A549 (cell line): ENCODE data around the gene DLG2. TPM values are rescaled to one million over a fixed set of nuclear protein-coding genes. Genes with fewer than 3 reads are reported as not detected.

ENCODE experiments used
- ATAC-seq, 2 experiments: fragments of 200-7000 bp in 1 of 2; fragments of >200 bp in 1 of 2; cut with Nextera tagmentation in 1 of 2; cut with Tn5 transposase in 1 of 2; 3 replicates each; pipeline versions ENCODE4 v1.8.0 to v1.9.1; 2018 to 2020; ENCODE audit warnings: mild to moderate bottlenecking in 1 of 2, moderate library complexity in 1 of 2
- CTCF ChIA-PET: fragments of 300-600 bp; sonication (Branson Sonifier 250); formaldehyde crosslinking; extraction: SDS; loops from one replicate; lab custom pipeline; 2021; ENCODE audit warnings: antibody characterized with exemption, inconsistent platforms; lab: Yijun Ruan, JAX
- POLR2A ChIA-PET: fragments of 350-600 bp; formaldehyde crosslinking; extraction: SDS; loops from one replicate; lab custom pipeline; 2021; ENCODE audit warnings: antibody characterized with exemption, inconsistent platforms; lab: Yijun Ruan, JAX
- DNase-seq, 2 experiments: peaks; one replicate each; pipeline versions ENCODE4 v3.0.0 to v3.0.0-alpha.2; 2011 to 2016; ENCODE audit warnings: low read depth in 1 of 2, low spot score in 1 of 2
- FAIRE-seq: peaks from 2 replicates; lab custom pipeline; 2011; peaks lifted over from hg19 to GRCh38; lab: Jason Lieb, UNC
- H3K27ac ChIP-seq, 2 experiments: fragments of >200 bp; sonication (Bioruptor Twin); formaldehyde crosslinking; 3 replicates each; pipeline ENCODE4 v1.5.1; 2016 to 2017
- H3K4me1 ChIP-seq: fragments of >200 bp; sonication (Bioruptor Twin); formaldehyde crosslinking; 3 replicates; pipeline ENCODE4 v1.6.1; 2016
- H3K4me2 ChIP-seq: fragments of >200 bp; sonication (Bioruptor Twin); formaldehyde crosslinking; 3 replicates; pipeline ENCODE4 v1.6.1; 2016
- H3K4me3 ChIP-seq: fragments of >200 bp; sonication (Bioruptor Twin); formaldehyde crosslinking; 3 replicates; pipeline ENCODE4 v1.5.1; 2016
- H3K9me3 ChIP-seq: fragments of >200 bp; sonication (Bioruptor Twin); formaldehyde crosslinking; 3 replicates; pipeline ENCODE4 v1.6.1; 2016
- CTCF ChIP-seq: fragments of >200 bp; sonication (Bioruptor Twin); formaldehyde crosslinking; IDR thresholded peaks from 3 replicates; pipeline ENCODE4 v1.5.1; 2016
- FOSL2 ChIP-seq, 2 experiments: fragments of 450-650 bp in 1 of 2; fragments of >200 bp in 1 of 2; sonication (Bioruptor Twin) in 1 of 2; formaldehyde crosslinking; IDR thresholded peaks; 2 replicates each; pipeline versions ENCODE4 v1.5.0 to v1.6.1; 2016 to 2020; ENCODE audit warnings: mild to moderate bottlenecking in 1 of 2, moderate library complexity in 1 of 2
- HDAC2 ChIP-seq: fragments of 200-600 bp; sonication (generic); IDR thresholded peaks from 2 replicates; pipeline ENCODE4 v1.6.1; 2016
- HEYL ChIP-seq: fragments of 250-450 bp; sonication (Bioruptor Pico); IDR thresholded peaks from 2 replicates; pipeline ENCODE4 v1.8.0; 2021; ENCODE audit warnings: mild to moderate bottlenecking, moderate library complexity
- JUN ChIP-seq, 2 experiments: fragments of >200 bp; sonication (Bioruptor Twin); formaldehyde crosslinking; IDR thresholded peaks; 2 replicates in 1 of 2; 3 replicates in 1 of 2; pipeline ENCODE4 v1.6.1; 2016 to 2017
- KDM1A ChIP-seq: fragments of 200-600 bp; sonication (generic); IDR thresholded peaks from 2 replicates; pipeline ENCODE4 v1.6.1; 2016; ENCODE audit warnings: low read depth, mild to moderate bottlenecking
- MAFK ChIP-seq: fragments of 450-650 bp; IDR thresholded peaks from 2 replicates; pipeline ENCODE4 v1.6.1; 2014; ENCODE audit not compliant: partially characterized antibody
- MAZ ChIP-seq: fragments of 150-350 bp; IDR thresholded peaks from 2 replicates; pipeline ENCODE4 v1.6.1; 2014; ENCODE audit warnings: antibody characterized with exemption, low read depth, low read length, borderline replicate concordance
- NFE2L2 ChIP-seq: fragments of 150-350 bp; conservative IDR thresholded peaks from 2 replicates; pipeline ENCODE4 v1.6.1; 2014; ENCODE audit warnings: low read length
- POLR2AphosphoS2 ChIP-seq: conservative IDR thresholded peaks from 2 replicates; pipeline ENCODE4 v1.6.1; 2012; ENCODE audit warnings: low read length, improper control_type of control experiment, inconsistent platforms
- RAD21 ChIP-seq, 2 experiments: fragments of >200 bp in 1 of 2; sonication (Bioruptor Twin) in 1 of 2; formaldehyde crosslinking in 1 of 2; IDR thresholded peaks in 1 of 2; conservative IDR thresholded peaks in 1 of 2; 2 replicates in 1 of 2; 3 replicates in 1 of 2; pipeline ENCODE4 v1.6.1; 2012 to 2018; ENCODE audit warnings: inconsistent platforms in 1 of 2
- REST ChIP-seq: fragments of 200-600 bp; sonication (generic); IDR thresholded peaks from 2 replicates; pipeline ENCODE4 v1.6.1; 2016; ENCODE audit warnings: antibody characterized with exemption, mild to moderate bottlenecking, moderate library complexity
- RFX5 ChIP-seq: fragments of 450-650 bp; IDR thresholded peaks from 2 replicates; pipeline ENCODE4 v1.7.1; 2014; ENCODE audit warnings: antibody characterized with exemption, mild to moderate bottlenecking, moderate library complexity
- SMC3 ChIP-seq: fragments of >200 bp; sonication (Bioruptor Twin); formaldehyde crosslinking; IDR thresholded peaks from 3 replicates; pipeline ENCODE4 v1.6.1; 2018; ENCODE audit warnings: inconsistent platforms
- SREBF2 ChIP-seq: fragments of 450-650 bp; IDR thresholded peaks from 2 replicates; pipeline ENCODE4 v1.6.1; 2014; ENCODE audit warnings: mild to moderate bottlenecking, moderate library complexity
- ZFP36 ChIP-seq: fragments of 450-650 bp; IDR thresholded peaks from 2 replicates; pipeline ENCODE4 v1.6.1; 2014; ENCODE audit warnings: borderline replicate concordance; ENCODE audit not compliant: partially characterized antibody
- ZSCAN20 ChIP-seq: fragments of 250-450 bp; sonication (Bioruptor Pico); IDR thresholded peaks from 2 replicates; pipeline ENCODE4 v1.8.0; 2022; ENCODE audit warnings: mild to moderate bottlenecking, moderate library complexity
- whole genome bisulfite sequencing: methylation state at CpG from one replicate; pipeline ENCODE4 v1.1.6; 2017; ENCODE audit errors: missing lambda C conversion rate; 5-methylcytosine and 5-hydroxymethylcytosine counted together
- polyA plus RNA-seq, 4 experiments: library from polyadenylated mRNA; depleted of rRNA in 3 of 4; stranded (reverse); fragments of >200 nt; fragmentation: RNase III in 1 of 4; extraction: RNeasy Plus Mini Kit Qiagen cat#74134 plus additional on column Dnase treatment in 1 of 4; gene quantifications; 2 replicates in 3 of 4; 3 replicates in 1 of 4; pipeline ENCODE4 v1.2.3, GENCODE V29; 2011 to 2017
- TF ChIP-seq, protein P1 (sequence below): IDR thresholded peaks from 2 replicates; pipeline ENCODE4 v1.6.1; 2012

Gene DLG2
- polyA plus RNA-seq, 2 of the 4 experiments (the other 2 are of a cell fraction) = 0.26 to 0.79 TPM

DNA sequence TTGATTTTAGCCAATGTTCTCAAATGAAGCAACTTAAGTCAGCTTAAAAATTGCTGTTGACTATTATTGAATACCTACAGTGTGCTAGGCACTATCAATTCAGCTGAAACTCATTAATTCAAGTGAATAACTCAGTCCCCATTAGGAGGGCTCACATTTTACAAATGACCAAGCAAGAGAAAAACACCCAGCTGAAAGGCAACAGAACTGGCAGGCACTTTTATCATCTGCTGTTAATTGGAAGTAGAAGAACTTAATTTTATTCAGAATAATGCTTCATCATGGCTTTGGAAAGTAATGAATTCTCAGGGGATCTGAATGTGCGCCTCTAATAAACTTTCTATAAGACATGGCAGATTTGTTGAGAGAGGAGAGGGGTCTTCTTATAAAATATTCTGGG is 1066.9 kb downstream of the DLG2 start:
- H3K4me2 ChIP-seq = no peak overlapping the region
- no peak overlapping the region for H3K27ac ChIP-seq
- H3K9me3 ChIP-seq = no peaks in the 10 kb centered on the region
- H3K4me1 ChIP-seq = peaks cover 35% of the 10 kb centered on the region
- no peak overlapping the region for H3K4me3 ChIP-seq
- TF ChIP-seq JUN (IDR thresholded peaks at IDR 0.05) (no peak), FOSL2 (IDR thresholded peaks at IDR 0.05) (no peak), FOSL2 (CRISPR knock-in tag; IDR thresholded peaks at IDR 0.05) (no peak), ZFP36 (no peak), RFX5 (no peak)
- WGBS = 97% methylated on average over 1 of the region's 1 CpG
- DNase-seq (no peak), FAIRE-seq (no peak), ATAC-seq (no peak)
- POLR2A ChIA-PET = no interaction called here
- CTCF ChIA-PET = interaction anchor here (1.7 to 2.8 kb wide), 2 partner anchors 10 to 11 kb away, joined by 5 to 10 read pairs; no protein-coding TSS in a partner anchor

DNA sequence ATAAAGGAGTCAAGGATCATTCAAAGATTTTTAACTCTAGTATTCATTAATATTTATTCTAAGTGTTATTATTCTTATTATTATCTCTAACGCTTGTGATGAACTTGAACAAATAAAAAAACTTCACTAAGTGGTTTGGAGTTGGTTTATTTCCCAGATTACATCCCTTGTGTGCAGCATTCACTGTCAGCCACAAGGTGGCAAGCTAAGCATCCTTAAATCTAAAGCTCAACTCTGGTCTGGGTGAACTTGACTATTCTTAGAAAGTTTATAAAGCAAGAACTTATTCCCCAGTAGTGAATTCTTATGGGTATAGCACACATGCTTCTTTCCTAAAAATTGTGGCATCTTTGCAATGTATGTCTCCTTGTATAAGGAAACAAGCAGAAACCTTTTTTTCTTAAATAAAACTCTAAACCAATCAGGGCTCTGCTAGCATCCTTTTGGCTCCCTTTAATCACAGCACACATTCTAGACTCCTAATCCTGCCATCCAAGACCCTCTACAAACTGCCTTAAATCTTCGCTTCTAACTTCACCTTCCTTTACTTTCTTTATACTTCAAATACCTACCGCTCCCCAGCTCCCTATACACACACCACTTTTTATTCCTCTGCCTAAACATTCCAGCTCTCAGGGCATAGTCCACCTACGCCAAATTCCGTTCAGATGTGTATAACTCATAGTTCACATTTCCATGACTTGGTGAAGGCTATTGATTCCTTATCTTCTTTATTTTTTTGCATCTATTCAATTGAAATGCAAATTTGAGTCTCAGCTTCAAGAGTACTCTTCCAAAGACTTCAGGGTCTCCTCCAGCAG is 1068.8 kb downstream of the DLG2 start:
- Histone ChIP-seq H3K4me2 (peak overlapping the region; percentile 53; the same call in 2 of the 3 replicates), H3K27ac (peak overlapping the region; percentile 8 to 21; a peak in 1 of 6 replicates), H3K9me3 (no peaks in the 10 kb centered on the region), H3K4me3 (no peak overlapping the region), H3K4me1 (peaks cover 19% of the 10 kb centered on the region)
- FAIRE-seq = no peak
- CTCF ChIA-PET = interaction anchor here (0.8 to 2.8 kb wide), 16 partner anchors 8 to 1033 kb away, joined by 3 to 14 read pairs (median 4); no protein-coding TSS in a partner anchor
- peak; percentile 44 to 77 for DNase-seq
- TF ChIP-seq RAD21 (conservative IDR thresholded peaks at IDR 0.05 in 1 of 2, IDR thresholded peaks at IDR 0.05 in 1 of 2) = peak; percentile 90 to 91
- peak; percentile 94 for TF ChIP-seq CTCF
- TF ChIP-seq NFE2L2 = no peak
- TF ChIP-seq, protein P1, sequence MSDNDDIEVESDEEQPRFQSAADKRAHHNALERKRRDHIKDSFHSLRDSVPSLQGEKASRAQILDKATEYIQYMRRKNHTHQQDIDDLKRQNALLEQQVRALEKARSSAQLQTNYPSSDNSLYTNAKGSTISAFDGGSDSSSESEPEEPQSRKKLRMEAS = no peak
- TF ChIP-seq MAFK = no peak
- no peak for TF ChIP-seq HEYL (CRISPR knock-in tag)
- TF ChIP-seq MAZ = no peak
- no peak for TF ChIP-seq REST
- no peak for TF ChIP-seq KDM1A
- no peak for TF ChIP-seq POLR2AphosphoS2
- TF ChIP-seq SMC3 = peak; percentile 85
- TF ChIP-seq HDAC2 = no peak
- TF ChIP-seq ZSCAN20 = no peak
- TF ChIP-seq SREBF2 = no peak
- WGBS = 26% methylated on average over 5 of the region's 5 CpGs
- POLR2A ChIA-PET = interaction anchor here (1.2 kb wide), 1 partner anchor 222 kb away, joined by 5 read pairs; no protein-coding TSS in a partner anchor
- peak; percentile 91 to 98 for ATAC-seq
